Lung (tissue), 12 donors: ENCODE data around the gene VASP. TPM values are rescaled to one million over a fixed set of nuclear protein-coding genes. Genes with fewer than 3 reads are reported as not detected.

Source experiments
- ATAC-seq: fragments of 200-7000 bp; cut with Tn5 transposase; one replicate; pipeline ENCODE4 v1.9.1; 2020; ENCODE audit warnings: moderate number of reproducible peaks; ENCODE audit not compliant: insufficient read depth, low FRiP score
- DNase-seq, 3 donors: peaks; one replicate each; pipeline ENCODE4 v3.0.0-alpha.2; 2013 to 2017
- H3K27ac ChIP-seq, 2 donors: one replicate each; pipeline ENCODE4 v1.5.1; 2013; ENCODE audit warnings: mild to moderate bottlenecking in 2 of 2, moderate library complexity in 2 of 2, control low read depth in 1 of 2, inconsistent platforms in 1 of 2, low read depth in 1 of 2, low read length in 1 of 2
- H3K27me3 ChIP-seq, 3 donors: one replicate each; pipeline ENCODE4 v1.5.1; 2013; ENCODE audit warnings: low read length in 2 of 3; ENCODE audit not compliant: control insufficient read depth in 3 of 3, insufficient read depth in 3 of 3
- H3K36me3 ChIP-seq, 4 donors: one replicate each; pipeline ENCODE4 v1.5.1; 2013; ENCODE audit warnings: low read length in 4 of 4, mild to moderate bottlenecking in 1 of 4, moderate library complexity in 1 of 4; ENCODE audit not compliant: control insufficient read depth in 4 of 4, insufficient read depth in 4 of 4
- H3K4me1 ChIP-seq, 5 donors: one replicate each; pipeline ENCODE4 v1.5.1; 2013; ENCODE audit warnings: low read length in 5 of 5, mild to moderate bottlenecking in 2 of 5, moderate library complexity in 1 of 5; ENCODE audit not compliant: control insufficient read depth in 5 of 5, insufficient read depth in 5 of 5
- H3K4me3 ChIP-seq: one replicate; pipeline ENCODE4 v1.5.1; 2013; ENCODE audit warnings: mild to moderate bottlenecking, control low read depth, moderate library complexity
- H3K9ac ChIP-seq, 2 donors: one replicate each; pipeline ENCODE4 v1.5.1; 2013; ENCODE audit warnings: low read length in 2 of 2, control low read depth in 1 of 2; ENCODE audit not compliant: insufficient read depth in 1 of 2
- H3K9me3 ChIP-seq, 4 donors: one replicate each; pipeline ENCODE4 v1.5.1; 2013; ENCODE audit warnings: low read length in 3 of 4, mild to moderate bottlenecking in 1 of 4, moderate library complexity in 1 of 4; ENCODE audit not compliant: control insufficient read depth in 4 of 4, insufficient read depth in 3 of 4
- CTCF ChIP-seq: IDR thresholded peaks from 2 replicates; pipeline ENCODE4 v1.5.1; 2012; ENCODE audit warnings: mild to moderate bottlenecking; ENCODE audit errors: control extremely low read depth, extremely low read depth
- WGBS, 2 donors: extraction: QIAGEN DNeasy Blood & Tissue Kit; methylation state at CpG; one replicate each; pipeline ENCODE4 v1.1.7; 2013; 5-methylcytosine and 5-hydroxymethylcytosine counted together
- polyA plus RNA-seq, 2 donors: library from polyadenylated mRNA; stranded (reverse); fragments of 200-250 nt; gene quantifications; one replicate each; pipeline ENCODE4 v1.2.1, GENCODE V29; 2013
- total RNA-seq, 2 donors: library from RNA; depleted of rRNA in 1 of 2; stranded (reverse); fragments of >200 nt in 1 of 2; gene quantifications; one replicate each; pipeline ENCODE4 v1.2.1, GENCODE V29; 2014 to 2021
- donor health status: control.
- donor health status: control.
- donor health status: Bipolar disorder and iron deficiency.
- donor health status: healthy.
- donor health status: DM: yes; HTN: yes; CAD: no.

VASP gene
- total and polyA plus RNA-seq, 4 donors, result 49.1 to 237 (median 170) TPM

GRCh38 chr19:45496349-45496953, 10.8 kb upstream of the VASP start:
- Histone ChIP-seq H3K9me3 (no peaks in the 10 kb centered on the region), H3K4me3 (peak overlapping the region; percentile 45), H3K9ac (no peak overlapping the region), H3K27me3 (peaks cover 0 to 28% (median 24%) of the 10 kb centered on the region in 3 donors), H3K4me1 (peaks cover 3 to 20% (median 10%) of the 10 kb centered on the region in 5 donors), H3K27ac (peak overlapping the region in 1 of 2 donors; percentile 18), H3K36me3 (no peaks in the 10 kb centered on the region)
- ATAC-seq (no peak), DNase-seq (peak; percentile 50 to 67 (median 57))
- WGBS, 2 donors, result 1% methylated on average over 31 to 54 of the region's 54 CpGs
- no peak for TF ChIP-seq CTCF

- no peak for DNase-seq
- no peak for TF ChIP-seq CTCF
- Histone ChIP-seq H3K27me3 (peaks cover 0 to 31% (median 26%) of the 10 kb centered on the region in 3 donors), H3K4me1 (peaks cover 3 to 14% (median 10%) of the 10 kb centered on the region in 5 donors), H3K9me3 (no peaks in the 10 kb centered on the region), H3K4me3 (no peak overlapping the region), H3K9ac (no peak overlapping the region), H3K36me3 (no peaks in the 10 kb centered on the region), H3K27ac (no peak overlapping the region)
- ATAC-seq, result no peak
- WGBS, 2 donors, result 25 to 26% methylated on average over 16 of the region's 16 CpGs
Measured at GRCh38 chr19:45497791-45498190, 9.5 kb upstream of the VASP start.

- no peak for TF ChIP-seq CTCF
- Histone ChIP-seq H3K4me3 (no peak within 1 kb of the TSS), H3K4me1 (peaks cover 3 to 14% (median 6%) of the 10 kb centered on the region in 5 donors), H3K9ac (no peak within 1 kb of the TSS), H3K27me3 (peaks cover 0 to 31% (median 26%) of the 10 kb centered on the region in 3 donors), H3K27ac (no peak within 1 kb of the TSS), H3K36me3 (no peaks in the 10 kb centered on the region), H3K9me3 (no peaks in the 10 kb centered on the region)
- no peak for ATAC-seq
- DNase-seq, result no peak
- 2% methylated on average over 77 to 89 of the region's 89 CpGs for WGBS, 2 donors
Measured at GRCh38 chr19:45498411-45499195, 8.7 kb upstream of the VASP start, which contains the start of gene PPM1N. TSS of gene PPM1N (plus strand) at chr19:45498443. CDS start at chr19:45498473, 30 bp downstream.
